Stomach (tissue), 4 donors: ENCODE results near the gene INPP5A.

ENCODE experiments used
- CTCF ChIP-seq, 7 experiments: fragments of 450-650 bp in 4 of 7; fragments of 200-600 bp in 3 of 7; sonication (generic) in 3 of 7; IDR thresholded peaks; one replicate each; pipeline ENCODE4 v1.5.1; 2016 to 2019; ENCODE audit warnings: antibody characterized with exemption in 7 of 7, control low read depth in 2 of 7, mild to moderate bottlenecking in 1 of 7
- EP300 ChIP-seq: sonication (generic); formaldehyde crosslinking; IDR thresholded peaks from one replicate; pipeline ENCODE4 v1.6.1; 2017; ENCODE audit warnings: antibody characterized with exemption
- POLR2A ChIP-seq, 4 donors: fragments of 450-650 bp; IDR thresholded peaks; one replicate each; pipeline ENCODE4 v1.6.1; 2016; ENCODE audit warnings: antibody characterized with exemption in 4 of 4, control low read depth in 2 of 4, mild to moderate bottlenecking in 1 of 4, moderate library complexity in 1 of 4

- no peak for TF ChIP-seq EP300
- no peak for TF ChIP-seq POLR2A (IDR thresholded peaks at IDR 0.05)
- TF ChIP-seq CTCF (IDR thresholded peaks at IDR 0.05): peak in 1 of 7 experiments; percentile 26
These were observed 2.9 kb downstream of the INPP5A start for GRCh38 chr10:132540456-132540855.
